ENCODE data around the gene IPP.

- TF ChIP-seq, protein P1, sequence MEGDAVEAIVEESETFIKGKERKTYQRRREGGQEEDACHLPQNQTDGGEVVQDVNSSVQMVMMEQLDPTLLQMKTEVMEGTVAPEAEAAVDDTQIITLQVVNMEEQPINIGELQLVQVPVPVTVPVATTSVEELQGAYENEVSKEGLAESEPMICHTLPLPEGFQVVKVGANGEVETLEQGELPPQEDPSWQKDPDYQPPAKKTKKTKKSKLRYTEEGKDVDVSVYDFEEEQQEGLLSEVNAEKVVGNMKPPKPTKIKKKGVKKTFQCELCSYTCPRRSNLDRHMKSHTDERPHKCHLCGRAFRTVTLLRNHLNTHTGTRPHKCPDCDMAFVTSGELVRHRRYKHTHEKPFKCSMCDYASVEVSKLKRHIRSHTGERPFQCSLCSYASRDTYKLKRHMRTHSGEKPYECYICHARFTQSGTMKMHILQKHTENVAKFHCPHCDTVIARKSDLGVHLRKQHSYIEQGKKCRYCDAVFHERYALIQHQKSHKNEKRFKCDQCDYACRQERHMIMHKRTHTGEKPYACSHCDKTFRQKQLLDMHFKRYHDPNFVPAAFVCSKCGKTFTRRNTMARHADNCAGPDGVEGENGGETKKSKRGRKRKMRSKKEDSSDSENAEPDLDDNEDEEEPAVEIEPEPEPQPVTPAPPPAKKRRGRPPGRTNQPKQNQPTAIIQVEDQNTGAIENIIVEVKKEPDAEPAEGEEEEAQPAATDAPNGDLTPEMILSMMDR (IDR thresholded peaks at IDR 0.05) = no peak
- TF ChIP-seq POLR2A (IDR thresholded peaks at IDR 0.05) = peak; percentile 69 to 80
Observed at GRCh38 chr1:45686288-45687013, 64.0 kb downstream of the IPP start, which contains the start of gene GPBP1L1.

Measured in sigmoid colon (tissue), 3 donors.